Right ventricle myocardium inferior (tissue), 1 donor: Measurements from ENCODE around the gene ATP6V0E1. TPM values are rescaled to one million over a fixed set of nuclear protein-coding genes. Genes with fewer than 3 reads are reported as not detected.

ENCODE experiments used
- ATAC-seq: fragments of 200-7000 bp; cut with Tn5 transposase; one replicate; pipeline ENCODE4 v1.9.1; 2020; ENCODE audit warnings: mild to moderate bottlenecking, moderate library complexity
- DNase-seq: peaks from one replicate; pipeline ENCODE4 v3.0.0; 2021; ENCODE audit errors: missing footprints
- intact Hi-C: fragments of 100-400 bp; cut with DNase I; formaldehyde crosslinking; loops from one replicate; pipeline ENCODE4 v1.11.0; 2022
- total RNA-seq: library from RNA; stranded (reverse); fragmentation: NEBNext Ultra II Directional; extraction: Animal tissue kit (Norgen Biotek cat#: 25700); gene quantifications from one replicate; pipeline ENCODE4 v1.2.1, GENCODE V29; 2021
- donor health status: DM: no; HTN: yes; CAD: no; lungs with severe emphysema.

Gene ATP6V0E1
- total RNA-seq, 1 donor from 2014 or later, result 167 TPM

DNA sequence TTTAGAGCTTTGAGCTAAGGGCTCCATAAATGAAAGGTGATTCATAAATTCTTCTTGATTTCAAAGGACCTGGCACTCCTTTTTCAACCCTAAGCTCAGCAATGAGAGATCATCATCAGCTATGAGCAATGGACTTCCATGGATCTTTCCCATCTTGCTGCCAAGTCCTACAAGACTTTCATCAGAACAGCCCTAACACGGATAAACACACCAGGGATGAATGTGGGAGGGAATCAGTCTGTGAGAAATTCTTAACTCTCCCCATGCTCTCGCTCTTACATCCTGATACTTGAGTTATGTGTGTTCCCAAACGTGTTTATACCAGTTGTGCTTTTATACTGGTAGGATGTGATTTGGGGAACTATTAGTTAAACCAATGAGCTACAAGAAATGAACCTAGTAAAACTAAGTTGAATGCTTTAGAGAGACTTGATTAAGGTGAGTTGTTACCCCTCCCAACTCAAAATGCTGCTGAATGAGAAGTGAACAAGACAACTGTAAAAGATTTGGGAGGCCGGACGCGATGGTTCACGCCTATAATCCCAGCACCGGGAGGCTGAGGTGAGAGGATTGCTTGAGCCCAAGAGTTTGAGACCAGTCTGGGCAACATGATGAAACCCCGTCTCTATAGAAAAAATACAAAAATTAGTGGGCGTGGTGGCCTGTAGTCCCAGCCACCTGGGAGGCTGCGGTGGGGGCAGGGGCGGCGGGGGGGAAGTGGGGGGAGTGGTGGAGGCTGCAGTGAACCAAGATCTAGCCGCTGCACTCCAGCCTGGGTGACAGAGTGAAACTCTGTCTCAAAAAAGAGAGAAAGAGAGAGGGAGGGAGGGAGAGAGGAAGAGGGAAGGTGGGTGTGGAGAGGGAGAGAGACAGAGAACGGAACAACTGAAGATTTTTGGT, 29.5 kb upstream of the ATP6V0E1 start:
- ATAC-seq (no peak), DNase-seq (no peak)
- intact Hi-C loops, result no loop called here

DNA sequence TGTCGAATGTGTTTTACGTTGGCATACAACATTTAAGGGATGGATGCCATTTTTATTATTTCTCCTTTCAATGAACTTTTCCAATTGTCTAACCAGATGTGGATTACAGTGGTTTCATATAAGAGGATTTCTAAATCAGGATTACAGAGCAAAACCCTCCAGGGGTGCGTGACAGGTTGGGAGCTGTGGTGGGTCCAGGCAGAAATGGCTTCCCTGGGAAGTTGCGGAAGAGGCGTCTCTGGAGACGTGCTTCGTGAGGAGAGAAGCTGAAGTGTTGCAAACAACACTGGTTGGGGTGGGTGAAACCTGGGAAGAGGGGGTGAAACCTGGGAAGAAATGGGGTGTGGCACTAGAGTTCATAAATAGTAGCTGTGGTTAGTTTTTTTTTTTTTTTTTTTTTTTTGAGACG, 28.8 kb upstream of the ATP6V0E1 start:
- intact Hi-C loops, result no loop called here
- ATAC-seq (no peak), DNase-seq (no peak)

DNA sequence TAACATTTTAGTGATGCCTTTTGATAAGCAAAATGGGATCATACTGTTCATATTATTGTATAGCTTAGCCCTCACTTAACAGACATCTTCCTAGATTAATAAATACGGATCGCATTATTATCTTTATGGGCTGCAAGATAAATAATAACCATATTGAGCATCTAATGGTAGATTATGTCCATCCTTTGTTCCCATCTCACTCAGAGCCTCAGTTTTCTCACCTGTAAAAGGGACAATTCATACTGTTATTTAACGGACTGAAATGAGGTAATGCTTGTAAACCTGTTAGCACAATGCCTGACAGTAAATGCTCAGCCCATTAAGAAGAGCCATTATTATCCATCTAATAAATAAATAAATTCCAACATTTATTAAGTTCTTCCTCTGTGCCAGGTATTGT, 27.3 kb upstream of the ATP6V0E1 start:
- no peak for ATAC-seq
- intact Hi-C loops, result no loop called here

DNA sequence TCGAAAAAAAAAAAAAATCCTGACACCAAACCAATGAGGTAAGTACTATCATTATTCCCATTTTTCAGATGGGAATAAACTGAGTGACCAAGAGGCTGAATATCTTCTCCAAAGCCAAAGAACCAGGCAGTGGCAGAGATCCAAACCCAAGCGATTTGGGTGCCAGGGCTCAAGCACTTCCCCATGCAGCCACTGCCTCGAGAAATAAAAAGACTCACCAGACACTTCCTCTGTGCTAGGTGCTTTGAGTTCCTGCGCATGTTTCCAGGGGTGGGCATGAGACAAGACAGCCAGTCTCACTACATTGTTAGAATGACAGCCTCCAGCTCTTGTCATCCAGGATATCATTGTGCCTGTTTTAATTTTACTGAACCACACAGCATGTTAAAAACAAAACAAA, 26.6 kb upstream of the ATP6V0E1 start:
- intact Hi-C loops, result no loop called here
- DNase-seq (no peak), ATAC-seq (no peak)

More for the DNA sequence above, 27.3 kb upstream of the ATP6V0E1 start:
- DNase-seq, result no peak

- DNase-seq, result no peak
- intact Hi-C loops, result no loop called here
- ATAC-seq, result no peak
Measured at GRCh38 chr5:172957458-172957857, 26.1 kb upstream of the ATP6V0E1 start.

DNA sequence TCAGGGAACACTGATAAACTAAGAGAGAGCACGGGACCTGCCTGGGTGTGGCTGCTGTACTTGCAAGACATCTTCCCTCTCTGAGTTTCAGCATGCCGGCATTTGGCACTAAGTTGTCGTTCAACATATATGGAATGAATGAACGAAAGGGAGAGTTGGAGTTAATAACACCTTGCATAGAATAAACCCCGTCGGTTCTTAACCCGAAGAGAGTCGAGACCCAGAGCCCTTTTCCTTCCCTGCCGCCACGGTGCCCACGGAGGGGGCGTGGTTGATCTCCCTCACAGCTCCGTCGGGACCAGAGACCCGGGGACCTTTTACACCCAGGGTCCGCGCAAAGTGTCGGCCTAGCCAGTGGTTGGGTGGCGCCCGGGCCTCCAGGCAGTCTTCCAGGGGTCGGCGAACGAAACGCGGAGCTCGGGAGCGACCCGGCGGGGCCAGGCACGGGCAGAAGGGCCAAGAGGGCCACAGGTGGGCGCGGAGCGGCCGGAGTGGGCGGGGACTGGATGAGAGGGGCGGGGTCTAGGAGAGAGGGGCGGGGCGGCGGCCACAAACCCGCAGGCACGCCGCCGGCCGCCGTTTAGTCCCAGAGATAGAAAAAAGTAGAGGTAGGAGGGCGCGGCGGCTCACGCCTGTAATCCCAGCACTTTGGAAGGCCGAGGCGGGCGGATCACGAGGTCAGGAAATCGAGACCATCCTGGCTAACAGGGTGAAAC, 25.1 kb upstream of the ATP6V0E1 start:
- peak; percentile 86 for ATAC-seq
- intact Hi-C loops, result no loop called here
- peak; percentile 91 for DNase-seq

GRCh38 chr5:172959824-172960799, 23.5 kb upstream of the ATP6V0E1 start:
- intact Hi-C loops, result no loop called here
- no peak for DNase-seq
- ATAC-seq, result no peak

- intact Hi-C loops, result no loop called here
Measured at GRCh38 chr5:172969921-172970320, 13.7 kb upstream of the ATP6V0E1 start.

GRCh38 chr5:172971482-172971881, 12.1 kb upstream of the ATP6V0E1 start:
- ATAC-seq (no peak), DNase-seq (no peak)
- intact Hi-C loops, result no loop called here

More at GRCh38 chr5:172969921-172970320, 13.7 kb upstream of the ATP6V0E1 start:
- DNase-seq (no peak), ATAC-seq (no peak)

- intact Hi-C loops, result no loop called here
- no peak for DNase-seq
- no peak for ATAC-seq
Measured at GRCh38 chr5:172972552-172972951, 11.0 kb upstream of the ATP6V0E1 start.

DNA sequence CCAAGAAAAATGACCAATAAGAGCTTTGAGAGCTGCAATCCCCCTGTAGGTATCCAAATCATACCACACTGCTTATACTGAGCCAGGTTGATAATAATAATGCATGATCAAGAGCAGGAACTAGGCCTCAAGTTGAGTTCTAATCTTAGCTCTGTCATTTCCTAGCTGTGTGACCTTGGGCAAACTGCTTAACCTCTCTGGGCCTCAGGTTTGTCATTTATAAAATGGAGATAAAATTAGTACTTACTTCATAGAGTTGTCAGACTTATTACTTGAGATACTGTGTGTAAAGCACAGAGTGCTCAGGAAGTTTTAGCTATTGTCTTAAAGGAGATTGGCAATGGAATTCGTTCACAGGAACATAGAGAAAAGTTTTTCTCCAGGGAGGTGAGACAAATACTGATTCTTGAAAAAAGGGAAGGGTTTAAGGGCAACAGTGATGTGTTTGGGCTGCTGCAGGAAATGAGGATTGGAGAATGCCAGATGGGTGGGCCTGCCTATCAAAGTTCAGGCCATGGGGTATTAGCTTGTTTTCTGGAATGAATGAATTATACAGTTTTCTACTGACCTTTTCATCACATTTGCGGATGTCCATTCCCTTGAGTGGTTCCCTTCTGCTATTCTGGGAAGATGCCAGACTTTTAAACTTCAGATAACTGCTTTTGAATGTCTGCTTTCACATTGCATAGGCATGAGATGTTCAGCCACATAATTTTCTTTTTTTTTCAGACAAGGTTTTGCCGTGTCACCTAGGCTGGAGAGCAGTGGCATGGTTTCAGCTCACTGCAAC, 10.2 kb upstream of the ATP6V0E1 start:
- intact Hi-C loops, result no loop called here
- ATAC-seq, result peak; percentile 75
- DNase-seq, result no peak

- DNase-seq (no peak), ATAC-seq (no peak)
- intact Hi-C loops, result no loop called here
Measured at GRCh38 chr5:172973931-172974330, 9.6 kb upstream of the ATP6V0E1 start.

GRCh38 chr5:172975289-172975688, 8.3 kb upstream of the ATP6V0E1 start:
- no peak for ATAC-seq
- intact Hi-C loops, result no loop called here
- no peak for DNase-seq

DNA sequence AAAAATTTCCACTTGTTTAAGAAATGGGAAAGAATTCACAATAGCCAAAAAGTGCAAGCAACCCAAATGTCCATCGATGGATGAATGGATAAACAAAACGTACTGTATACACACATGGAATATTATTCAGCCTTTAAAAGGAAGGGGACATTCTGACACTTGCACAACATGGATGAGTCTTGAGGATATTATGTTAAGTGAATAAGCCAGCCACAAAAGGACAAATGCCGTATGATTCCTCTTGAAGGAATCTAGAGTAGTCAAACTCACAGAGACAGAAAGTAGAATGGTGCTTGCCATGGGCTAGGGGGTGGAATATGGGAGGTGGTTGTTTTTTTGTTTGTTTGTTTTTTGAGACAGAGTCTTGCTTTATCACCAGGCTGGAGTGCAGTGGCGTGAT, 3.8 kb upstream of the ATP6V0E1 start:
- intact Hi-C loops, result loop anchor here (5.0 to 10.0 kb wide), 2 partner anchors 165 to 303 kb away; partner anchors contain the start of gene BNIP1
- DNase-seq, result no peak

DNA sequence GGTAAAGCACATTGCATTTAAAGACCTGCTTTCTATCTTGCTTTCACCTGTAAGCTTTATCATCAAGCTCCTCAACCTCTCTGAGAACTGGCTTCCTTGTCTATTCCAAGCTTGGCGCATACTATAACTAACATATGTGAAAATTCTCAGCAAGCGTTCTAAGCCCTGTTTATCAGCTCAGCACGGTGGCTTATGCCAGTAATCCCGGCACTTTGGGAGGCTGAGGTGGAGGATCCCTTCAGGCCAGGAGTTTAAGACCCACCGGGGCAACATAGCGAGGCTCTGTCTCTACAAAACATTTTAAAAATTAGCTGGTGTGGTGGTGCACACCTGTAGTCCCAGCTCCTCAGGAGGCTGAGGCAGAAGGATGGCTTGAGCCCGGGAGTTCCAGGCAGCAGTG, 1.6 kb upstream of the ATP6V0E1 start:
- intact Hi-C loops, result loop anchor here (5.0 to 10.0 kb wide), 2 partner anchors 163 to 300 kb away; partner anchors contain the start of gene BNIP1
- ATAC-seq (no peak), DNase-seq (no peak)

More for the DNA sequence above, 3.8 kb upstream of the ATP6V0E1 start:
- no peak for ATAC-seq

DNA sequence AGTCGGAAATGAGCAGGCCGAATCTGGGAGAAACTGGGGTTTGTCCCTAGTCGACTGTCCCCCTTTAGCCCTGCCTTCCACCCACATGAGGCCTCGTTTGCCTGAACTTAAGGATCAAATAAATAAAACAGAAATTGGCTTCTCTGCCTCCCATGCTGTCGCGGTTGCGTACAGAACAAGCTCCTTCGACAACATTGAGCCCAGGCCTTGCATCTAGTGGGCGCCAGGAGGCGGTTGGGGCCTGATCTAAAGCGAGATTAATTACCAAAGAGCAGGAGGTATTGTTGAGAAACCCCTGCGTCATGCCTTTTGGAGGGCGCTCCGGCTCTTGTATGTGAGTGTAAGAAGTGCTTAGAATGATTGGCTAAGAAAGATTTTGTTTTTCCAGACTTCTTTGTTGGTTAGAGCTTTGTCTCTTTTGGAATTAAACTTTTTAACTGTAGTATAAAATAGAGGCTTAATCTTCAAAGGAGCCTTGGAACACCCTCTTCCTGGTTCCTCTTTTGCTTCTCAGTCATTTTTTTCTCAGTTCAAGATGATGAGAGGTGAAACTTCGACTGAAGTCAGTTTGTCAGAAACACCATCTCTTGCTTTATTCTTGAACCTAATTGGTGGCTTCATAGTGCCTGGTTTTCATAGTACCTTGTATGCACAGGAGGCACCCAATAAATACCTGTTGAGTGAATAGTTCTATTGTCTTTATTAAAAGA, 828 bp downstream of the ATP6V0E1 start:
- ATAC-seq, result peak; percentile 50
- intact Hi-C loops, result loop anchor here (5.0 to 10.0 kb wide), 2 partner anchors 160 to 298 kb away; partner anchors contain the start of gene BNIP1
- DNase-seq, result peak; percentile 88

DNA sequence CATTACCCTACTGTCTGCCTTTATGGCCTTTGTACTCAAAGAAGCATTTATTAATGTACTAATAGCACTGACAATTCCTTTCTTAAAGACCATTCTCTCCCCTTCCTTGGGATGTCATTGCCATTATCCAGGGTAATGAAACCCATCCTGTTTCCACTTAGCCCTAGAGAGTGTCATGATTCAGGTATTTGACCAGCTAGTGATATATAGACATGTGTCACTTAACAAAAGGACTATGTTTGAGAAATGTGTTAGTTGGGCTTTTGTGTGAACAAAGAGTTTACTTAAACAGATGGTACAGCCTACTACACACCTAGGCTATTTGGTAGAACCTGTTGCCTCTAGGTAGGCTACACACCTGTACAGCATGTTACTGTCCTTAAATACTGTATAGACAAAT, 2.0 kb downstream of the ATP6V0E1 start:
- ATAC-seq, result no peak
- DNase-seq, result no peak
- intact Hi-C loops, result loop anchor here (10.0 kb wide), 1 partner anchor 159 kb away; the partner anchor contains the start of gene BNIP1
